ENCODE measurements around the gene PRRT1.

Gene PRRT1

GRCh38 chr6:32173051-32173727 is 21.4 kb upstream of the PRRT1 start:
- no peak for DNase-seq
- Histone ChIP-seq H3K36me3 (peaks cover 13 to 33% (median 27%) of the 10 kb centered on the region in 3 donors), H3K9me3 (no peaks in the 10 kb centered on the region), H3K27ac (no peak overlapping the region), H3K4me3 (no peak overlapping the region), H3K27me3 (no peaks in the 10 kb centered on the region), H3K4me1 (peaks cover 0 to 30% (median 20%) of the 10 kb centered on the region in 4 donors)
- intact Hi-C loops (cut with DNase I; ENCODE audit: low total_unique reads), result no loop called here
- TF ChIP-seq CTCF (IDR thresholded peaks at IDR 0.05), result no peak

- intact Hi-C loops (cut with DNase I; ENCODE audit: low total_unique reads), result no loop called here
- DNase-seq, result no peak
- Histone ChIP-seq H3K4me3 (no peak overlapping the region), H3K27me3 (no peaks in the 10 kb centered on the region), H3K4me1 (peaks cover 0 to 22% (median 12%) of the 10 kb centered on the region in 4 donors), H3K9me3 (no peaks in the 10 kb centered on the region), H3K27ac (no peak overlapping the region), H3K36me3 (peaks cover 25 to 52% (median 46%) of the 10 kb centered on the region in 3 donors)
- no peak for TF ChIP-seq CTCF (IDR thresholded peaks at IDR 0.05)
These were observed 19.5 kb upstream of the PRRT1 start for GRCh38 chr6:32171234-32171633.

- DNase-seq, result no peak
- H3K27ac ChIP-seq, result no peak overlapping the region
- peaks cover 25 to 60% (median 52%) of the 10 kb centered on the region in 3 donors for H3K36me3 ChIP-seq
- H3K4me1 ChIP-seq, result peaks cover 0 to 14% (median 9%) of the 10 kb centered on the region in 4 donors
- TF ChIP-seq CTCF (IDR thresholded peaks at IDR 0.05), result no peak
- intact Hi-C loops (cut with DNase I; ENCODE audit: low total_unique reads), result no loop called here
- no peaks in the 10 kb centered on the region for H3K9me3 ChIP-seq
- no peak overlapping the region for H3K4me3 ChIP-seq
- no peaks in the 10 kb centered on the region for H3K27me3 ChIP-seq
These were observed 18.6 kb upstream of the PRRT1 start for GRCh38 chr6:32170294-32170693.

GRCh38 chr6:32168807-32169591 is 17.3 kb upstream of the PRRT1 start:
- H3K36me3 ChIP-seq, result peaks cover 31 to 69% (median 61%) of the 10 kb centered on the region in 3 donors
- TF ChIP-seq CTCF (IDR thresholded peaks at IDR 0.05), result no peak
- intact Hi-C loops (cut with DNase I; ENCODE audit: low total_unique reads), result no loop called here
- no peak overlapping the region for H3K27ac ChIP-seq
- no peak for DNase-seq
- H3K9me3 ChIP-seq, result no peaks in the 10 kb centered on the region
- no peaks in the 10 kb centered on the region for H3K27me3 ChIP-seq
- no peak overlapping the region for H3K4me3 ChIP-seq
- H3K4me1 ChIP-seq, result peaks cover 0 to 6% (median 0%) of the 10 kb centered on the region in 4 donors

- TF ChIP-seq CTCF (IDR thresholded peaks at IDR 0.05), result no peak
- DNase-seq, result no peak
- intact Hi-C loops (cut with DNase I; ENCODE audit: low total_unique reads), result no loop called here
- Histone ChIP-seq H3K27ac (no peak overlapping the region), H3K36me3 (peaks cover 34 to 69% (median 62%) of the 10 kb centered on the region in 3 donors), H3K9me3 (no peaks in the 10 kb centered on the region), H3K27me3 (no peaks in the 10 kb centered on the region), H3K4me1 (peaks cover 0 to 2% (median 0%) of the 10 kb centered on the region in 4 donors), H3K4me3 (no peak overlapping the region)
These were observed 16.6 kb upstream of the PRRT1 start for GRCh38 chr6:32168350-32168749.

Data from tibial artery (tissue), 4 donors.